GM12891 (cell line): ENCODE data around the gene ZNF600.
"Not testable (repeated sequence)": the region's sequence is repeated elsewhere in the genome, so short reads cannot be mapped to it uniquely, and the experiment has no call there.

Experiments used
- PAX5 ChIP-seq: IDR thresholded peaks from 2 replicates; pipeline ENCODE4 v1.6.1; 2011; ENCODE audit warnings: low read length, moderate library complexity, mild to moderate bottlenecking; ENCODE audit not compliant: insufficient read depth, severe bottlenecking
- POLR2A ChIP-seq: IDR thresholded peaks from 2 replicates; pipeline ENCODE4 v1.6.1; 2011; ENCODE audit warnings: low read depth, low read length, control low read depth
- POLR2AphosphoS5 ChIP-seq: IDR thresholded peaks from 2 replicates; pipeline ENCODE4 v1.6.1; 2011; ENCODE audit warnings: low read depth, low read length, control low read depth
- POU2F2 ChIP-seq: IDR thresholded peaks from 2 replicates; pipeline ENCODE4 v1.6.1; 2011; ENCODE audit warnings: low read depth, mild to moderate bottlenecking, control low read depth, low read length, moderate library complexity
- SPI1 ChIP-seq: IDR thresholded peaks from 2 replicates; pipeline ENCODE4 v1.6.1; 2011; ENCODE audit warnings: low read depth, low read length, control low read depth
- TAF1 ChIP-seq: IDR thresholded peaks from 2 replicates; pipeline ENCODE4 v1.6.1; 2011; ENCODE audit warnings: low read depth, low read length, control low read depth

DNA sequence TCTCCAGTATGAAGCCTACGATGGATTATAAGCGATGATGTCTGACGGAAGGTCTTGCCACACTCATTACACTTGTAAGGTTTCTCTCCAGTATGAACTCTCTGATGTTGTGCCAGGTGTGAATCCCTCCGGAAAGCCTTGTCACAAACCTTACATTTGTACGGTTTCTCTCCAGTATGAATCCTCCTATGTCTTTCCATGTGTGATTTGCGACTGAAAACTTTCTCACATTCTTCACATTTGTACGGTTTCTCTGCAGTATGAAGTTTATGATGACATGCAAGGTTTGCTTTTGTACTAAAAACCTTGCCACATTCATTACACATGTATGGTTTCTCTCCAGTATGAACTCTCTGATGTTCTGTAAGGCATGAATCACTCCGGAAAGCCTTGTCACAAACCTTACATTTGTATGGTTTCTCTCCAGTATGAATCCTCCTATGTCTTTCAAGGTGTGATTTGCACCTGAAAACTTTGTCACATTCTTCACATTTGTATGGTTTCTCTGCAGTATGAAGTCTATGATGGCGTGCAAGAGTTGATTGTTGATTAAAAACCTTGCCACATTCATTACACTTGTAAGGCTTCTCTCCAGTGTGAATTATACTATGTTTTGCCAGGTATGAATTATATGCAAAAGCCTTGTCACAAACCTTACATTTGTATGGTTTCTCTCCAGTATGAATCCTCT, 13.5 kb upstream of the ZNF600 start:
- TF ChIP-seq TAF1, SPI1, POLR2A, POLR2AphosphoS5, PAX5, POU2F2: not testable (repeated sequence)
